HTR-8/SVneo (cell line): ENCODE results near the gene CHKB.
A peak's percentile ranks its signal among the peaks of the same experiment; 100 is the strongest.
"Not testable (repeated sequence)": the region's sequence is repeated elsewhere in the genome, so short reads cannot be mapped to it uniquely, and the experiment has no call there.

Experiments
- DNase-seq: peaks from one replicate; pipeline ENCODE4 v3.0.0; 2011; ENCODE audit warnings: low spot score, mixed read lengths; ENCODE audit not compliant: insufficient read length
- FAIRE-seq: peaks from 2 replicates; lab custom pipeline; 2011; peaks lifted over from hg19 to GRCh38; lab: Jason Lieb, UNC

The CHKB gene

GRCh38 chr22:50582493-50583293 is at the start of gene CHKB:
CHKB (minus strand) TSS chr22:50582849; CDS start chr22:50582781, 68 bp downstream.
- DNase-seq (peak; percentile 98), FAIRE-seq (peak; percentile 84)

- FAIRE-seq (no peak), DNase-seq (no peak)
Measured at GRCh38 chr22:50630376-50630775, 47.7 kb upstream of the CHKB start.

- FAIRE-seq (peak; percentile 96), DNase-seq (no peak)
Measured at GRCh38 chr22:50628543-50629134, 46.0 kb upstream of the CHKB start.

- FAIRE-seq, result no peak
- DNase-seq, result peak; percentile 75
Measured at GRCh38 chr22:50627642-50628542, 45.2 kb upstream of the CHKB start, which contains the start of gene ARSA. ARSA (minus strand) TSS chr22:50628152; CDS start chr22:50627779, 373 bp downstream.

GRCh38 chr22:50626850-50627641 is 44.4 kb upstream of the CHKB start:
- FAIRE-seq (no peak), DNase-seq (no peak)

GRCh38 chr22:50626314-50626849 is 43.7 kb upstream of the CHKB start:
- DNase-seq, result no peak
- FAIRE-seq, result no peak

GRCh38 chr22:50625568-50626313 is 43.1 kb upstream of the CHKB start:
- DNase-seq (no peak), FAIRE-seq (no peak)

- FAIRE-seq (no peak), DNase-seq (no peak)
Measured at GRCh38 chr22:50625131-50625567, 42.5 kb upstream of the CHKB start.

- no peak for DNase-seq
- no peak for FAIRE-seq
Measured at GRCh38 chr22:50624347-50625130, 41.9 kb upstream of the CHKB start.

GRCh38 chr22:50622723-50623327 is 40.2 kb upstream of the CHKB start:
- DNase-seq, result no peak
- FAIRE-seq, result no peak

GRCh38 chr22:50621948-50622722 is 39.5 kb upstream of the CHKB start:
- FAIRE-seq (no peak), DNase-seq (no peak)

GRCh38 chr22:50621356-50621880 is 38.8 kb upstream of the CHKB start:
- DNase-seq, result no peak
- no peak for FAIRE-seq

GRCh38 chr22:50620593-50621355 is 38.1 kb upstream of the CHKB start:
- DNase-seq (peak; percentile 66), FAIRE-seq (no peak)

GRCh38 chr22:50614296-50614695 is 31.6 kb upstream of the CHKB start:
- not testable (repeated sequence) for FAIRE-seq, DNase-seq

GRCh38 chr22:50613291-50613981 is 30.8 kb upstream of the CHKB start:
- FAIRE-seq, result no peak

More at GRCh38 chr22:50613291-50613981, 30.8 kb upstream of the CHKB start:
- DNase-seq, result no peak
